ENCODE results near the gene ZC2HC1C. TPM values are rescaled to one million over a fixed set of nuclear protein-coding genes. Genes with fewer than 3 reads are reported as not detected.
A peak's percentile ranks its signal among the peaks of the same experiment; 100 is the strongest.

The ZC2HC1C gene
- total RNA-seq, 2 donors from 2014 or later = 2.3 to 2.7 TPM

DNA sequence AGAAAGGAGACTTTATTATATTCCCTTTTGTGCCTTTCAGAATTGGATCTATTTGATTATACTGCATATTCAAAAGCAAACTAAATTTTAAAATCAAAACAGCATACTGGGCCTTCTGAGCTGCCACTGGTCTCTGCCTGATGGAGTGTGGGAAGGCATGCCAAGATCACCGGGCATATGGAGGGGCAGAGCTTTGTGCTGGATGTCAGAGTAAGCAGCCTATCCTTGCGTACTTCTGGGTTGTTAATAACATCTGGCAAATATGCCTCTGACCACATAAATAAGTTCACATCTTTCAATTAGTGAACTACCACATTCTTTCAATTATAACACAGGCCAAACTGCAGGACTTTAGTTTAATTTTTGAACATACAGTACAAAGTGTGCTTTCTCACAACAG is 36.5 kb upstream of the ZC2HC1C start:
- no peak overlapping the region for H3K27ac ChIP-seq (ENCODE audit: low read depth, low read length)
- H3K9me3 Mint-ChIP-seq = no peaks in the 10 kb centered on the region

DNA sequence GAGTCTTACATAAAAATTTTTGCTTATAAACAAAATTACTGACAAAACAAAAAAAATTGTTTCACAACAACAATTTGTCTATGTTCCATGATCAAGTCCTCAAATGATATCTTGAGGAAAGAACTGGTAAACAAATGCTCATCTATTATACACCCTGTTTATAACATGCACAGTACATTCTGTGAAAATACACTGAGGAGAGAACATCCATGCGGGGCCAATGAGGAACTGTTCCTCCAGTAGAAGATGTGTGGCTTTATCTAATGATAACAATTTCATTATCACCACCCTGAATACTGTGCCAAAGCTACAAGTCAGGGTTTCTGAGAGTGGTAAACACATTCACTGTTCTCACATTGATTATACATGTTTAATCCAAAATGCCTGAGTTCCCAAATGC is 28.9 kb upstream of the ZC2HC1C start:
- H3K27me3 ChIP-seq (ENCODE audit: control insufficient read depth, insufficient read depth, low read length, poor library complexity, severe bottlenecking) = no peaks in the 10 kb centered on the region
- Mint-ChIP-seq H3K4me3 (no peak overlapping the region), H3K27me3 (ENCODE audit: insufficient read depth) (no peaks in the 10 kb centered on the region), H3K27ac (no peak overlapping the region), H3K9me3 (no peaks in the 10 kb centered on the region), H3K36me3 (ENCODE audit: low read depth) (peaks cover 34% of the 10 kb centered on the region), H3K4me1 (peaks cover 3% of the 10 kb centered on the region)
- TF ChIP-seq, protein P1, sequence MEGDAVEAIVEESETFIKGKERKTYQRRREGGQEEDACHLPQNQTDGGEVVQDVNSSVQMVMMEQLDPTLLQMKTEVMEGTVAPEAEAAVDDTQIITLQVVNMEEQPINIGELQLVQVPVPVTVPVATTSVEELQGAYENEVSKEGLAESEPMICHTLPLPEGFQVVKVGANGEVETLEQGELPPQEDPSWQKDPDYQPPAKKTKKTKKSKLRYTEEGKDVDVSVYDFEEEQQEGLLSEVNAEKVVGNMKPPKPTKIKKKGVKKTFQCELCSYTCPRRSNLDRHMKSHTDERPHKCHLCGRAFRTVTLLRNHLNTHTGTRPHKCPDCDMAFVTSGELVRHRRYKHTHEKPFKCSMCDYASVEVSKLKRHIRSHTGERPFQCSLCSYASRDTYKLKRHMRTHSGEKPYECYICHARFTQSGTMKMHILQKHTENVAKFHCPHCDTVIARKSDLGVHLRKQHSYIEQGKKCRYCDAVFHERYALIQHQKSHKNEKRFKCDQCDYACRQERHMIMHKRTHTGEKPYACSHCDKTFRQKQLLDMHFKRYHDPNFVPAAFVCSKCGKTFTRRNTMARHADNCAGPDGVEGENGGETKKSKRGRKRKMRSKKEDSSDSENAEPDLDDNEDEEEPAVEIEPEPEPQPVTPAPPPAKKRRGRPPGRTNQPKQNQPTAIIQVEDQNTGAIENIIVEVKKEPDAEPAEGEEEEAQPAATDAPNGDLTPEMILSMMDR (conservative IDR thresholded peaks at IDR 0.05) = no peak
- no peak for DNase-seq
- H3K4me3 ChIP-seq (ENCODE audit: low read length) = no peak overlapping the region
- H3K27ac ChIP-seq (ENCODE audit: low read depth, low read length) = no peak overlapping the region
- WGBS, 2 experiments (ENCODE audit: insufficient coverage in 1 of 2, insufficient read length in 1 of 2) = 100% methylated on average over 1 of the region's 1 CpG
- peaks cover 22% of the 10 kb centered on the region for H3K36me3 ChIP-seq (ENCODE audit: control insufficient read depth, insufficient read depth, low read length)
- no peak overlapping the region for H3K9ac ChIP-seq (ENCODE audit: extremely low read depth, low read length, poor library complexity, severe bottlenecking)
- no peaks in the 10 kb centered on the region for H3K9me3 ChIP-seq (ENCODE audit: control insufficient read depth, low read length)
- H3K4me1 ChIP-seq (ENCODE audit: control insufficient read depth, insufficient read depth, low read length) = no peaks in the 10 kb centered on the region

More for the DNA sequence above, 36.5 kb upstream of the ZC2HC1C start:
- H3K4me3 ChIP-seq (ENCODE audit: low read length) = no peak overlapping the region
- WGBS, 2 experiments (ENCODE audit: insufficient coverage in 1 of 2, insufficient read length in 1 of 2) = 100% methylated on average over 1 to 2 of the region's 2 CpGs
- H3K36me3 ChIP-seq (ENCODE audit: control insufficient read depth, insufficient read depth, low read length) = peaks cover 40% of the 10 kb centered on the region
- no peak for DNase-seq
- H3K9ac ChIP-seq (ENCODE audit: extremely low read depth, low read length, poor library complexity, severe bottlenecking) = no peak overlapping the region
- H3K27me3 Mint-ChIP-seq (ENCODE audit: insufficient read depth) = no peaks in the 10 kb centered on the region
- H3K4me1 ChIP-seq (ENCODE audit: control insufficient read depth, insufficient read depth, low read length) = no peaks in the 10 kb centered on the region
- peak overlapping the region; percentile 20 for H3K27ac Mint-ChIP-seq
- no peaks in the 10 kb centered on the region for H3K27me3 ChIP-seq (ENCODE audit: control insufficient read depth, insufficient read depth, low read length, poor library complexity, severe bottlenecking)
- no peaks in the 10 kb centered on the region for H3K9me3 ChIP-seq (ENCODE audit: control insufficient read depth, low read length)
- H3K4me1 Mint-ChIP-seq = peaks cover 4% of the 10 kb centered on the region
- TF ChIP-seq, protein P1 (conservative IDR thresholded peaks at IDR 0.05) = no peak
- H3K4me3 Mint-ChIP-seq = no peak overlapping the region
- peaks cover 39% of the 10 kb centered on the region for H3K36me3 Mint-ChIP-seq (ENCODE audit: low read depth)

DNA sequence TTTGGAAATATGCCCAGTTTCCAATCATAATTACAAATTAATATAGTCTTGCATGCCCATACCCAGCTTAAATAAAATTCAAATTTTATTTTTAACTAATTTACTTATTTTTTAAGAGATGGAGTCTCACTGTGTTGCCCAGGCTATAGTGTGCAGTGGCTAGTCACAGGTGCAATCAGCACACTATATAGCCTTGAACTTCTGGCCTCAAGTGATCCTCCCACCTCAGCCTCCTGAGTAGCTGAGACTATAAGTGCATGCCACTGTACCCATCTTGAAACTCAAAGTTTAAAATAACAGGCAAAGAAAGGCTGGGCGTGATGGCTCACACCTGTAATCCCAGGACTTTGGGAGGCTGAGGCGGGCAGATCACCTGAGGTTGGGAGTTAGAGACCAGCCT is 28.5 kb upstream of the ZC2HC1C start:
- no peak for DNase-seq
- Histone ChIP-seq H3K9ac (ENCODE audit: extremely low read depth, low read length, poor library complexity, severe bottlenecking) (no peak overlapping the region), H3K27me3 (ENCODE audit: control insufficient read depth, insufficient read depth, low read length, poor library complexity, severe bottlenecking) (no peaks in the 10 kb centered on the region), H3K9me3 (ENCODE audit: control insufficient read depth, low read length) (no peaks in the 10 kb centered on the region), H3K4me1 (ENCODE audit: control insufficient read depth, insufficient read depth, low read length) (no peaks in the 10 kb centered on the region), H3K27ac (ENCODE audit: low read depth, low read length) (no peak overlapping the region), H3K36me3 (ENCODE audit: control insufficient read depth, insufficient read depth, low read length) (peaks cover 22% of the 10 kb centered on the region), H3K4me3 (ENCODE audit: low read length) (no peak overlapping the region)
- Mint-ChIP-seq H3K27me3 (ENCODE audit: insufficient read depth) (no peaks in the 10 kb centered on the region), H3K27ac (no peak overlapping the region), H3K4me3 (no peak overlapping the region), H3K9me3 (no peaks in the 10 kb centered on the region), H3K36me3 (ENCODE audit: low read depth) (peaks cover 32% of the 10 kb centered on the region), H3K4me1 (peaks cover 3% of the 10 kb centered on the region)
- TF ChIP-seq, protein P1 (conservative IDR thresholded peaks at IDR 0.05) = no peak
- WGBS, 2 experiments (ENCODE audit: insufficient coverage in 1 of 2, insufficient read length in 1 of 2) = 96 to 100% methylated on average over 1 to 2 of the region's 2 CpGs

All from endodermal cell (in vitro differentiated cells).